ENCODE measurements around the gene TWF2. TPM values are rescaled to one million over a fixed set of nuclear protein-coding genes. Genes with fewer than 3 reads are reported as not detected.

TWF2 gene
- total and polyA plus RNA-seq, 9 donors: 14.3 to 56.3 (median 41.2) TPM

DNA sequence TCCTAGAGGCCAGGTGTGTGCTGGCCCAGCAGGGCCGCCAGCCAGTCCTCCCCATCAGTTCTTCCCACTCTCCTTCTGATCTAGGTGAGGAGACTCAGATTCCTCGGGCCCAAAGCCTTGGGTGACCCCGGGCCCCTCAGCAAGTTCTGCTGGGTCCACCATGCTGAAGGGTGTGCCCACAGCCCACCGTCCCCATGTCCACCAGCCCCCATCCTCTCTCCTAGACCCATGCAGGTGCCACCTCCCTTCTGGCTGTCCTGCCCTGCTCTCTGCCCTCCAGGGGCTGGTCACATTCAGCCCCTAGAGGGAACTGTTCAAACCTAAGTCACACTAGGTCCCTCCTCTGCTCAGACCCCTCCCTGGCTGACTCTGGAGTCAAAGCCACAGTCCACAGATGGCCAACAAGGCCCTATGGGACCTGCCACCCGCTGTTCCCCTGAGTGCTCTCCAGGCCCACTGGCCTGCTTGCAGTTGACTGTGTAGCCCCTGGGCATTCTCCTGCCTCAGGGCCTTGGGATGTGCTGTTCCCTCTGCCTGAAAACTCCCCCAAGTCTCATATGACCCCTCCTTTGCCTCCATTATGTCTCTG, 12.6 kb downstream of the TWF2 start:
- Histone ChIP-seq H3K4me3 (no peak overlapping the region), H3K27ac (no peak overlapping the region), H3K4me1 (ENCODE audit: insufficient read depth) (peaks cover 9% of the 10 kb centered on the region), H3K27me3 (no peaks in the 10 kb centered on the region), H3K9me3 (no peaks in the 10 kb centered on the region), H3K36me3 (peaks cover 2% of the 10 kb centered on the region)
- TF ChIP-seq POLR2A (IDR thresholded peaks at IDR 0.05) (no peak), EP300 (IDR thresholded peaks at IDR 0.05) (no peak)
- TF ChIP-seq, protein P1, sequence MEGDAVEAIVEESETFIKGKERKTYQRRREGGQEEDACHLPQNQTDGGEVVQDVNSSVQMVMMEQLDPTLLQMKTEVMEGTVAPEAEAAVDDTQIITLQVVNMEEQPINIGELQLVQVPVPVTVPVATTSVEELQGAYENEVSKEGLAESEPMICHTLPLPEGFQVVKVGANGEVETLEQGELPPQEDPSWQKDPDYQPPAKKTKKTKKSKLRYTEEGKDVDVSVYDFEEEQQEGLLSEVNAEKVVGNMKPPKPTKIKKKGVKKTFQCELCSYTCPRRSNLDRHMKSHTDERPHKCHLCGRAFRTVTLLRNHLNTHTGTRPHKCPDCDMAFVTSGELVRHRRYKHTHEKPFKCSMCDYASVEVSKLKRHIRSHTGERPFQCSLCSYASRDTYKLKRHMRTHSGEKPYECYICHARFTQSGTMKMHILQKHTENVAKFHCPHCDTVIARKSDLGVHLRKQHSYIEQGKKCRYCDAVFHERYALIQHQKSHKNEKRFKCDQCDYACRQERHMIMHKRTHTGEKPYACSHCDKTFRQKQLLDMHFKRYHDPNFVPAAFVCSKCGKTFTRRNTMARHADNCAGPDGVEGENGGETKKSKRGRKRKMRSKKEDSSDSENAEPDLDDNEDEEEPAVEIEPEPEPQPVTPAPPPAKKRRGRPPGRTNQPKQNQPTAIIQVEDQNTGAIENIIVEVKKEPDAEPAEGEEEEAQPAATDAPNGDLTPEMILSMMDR (IDR thresholded peaks at IDR 0.05): no peak
- no peak for DNase-seq
- 77 to 83% (median 79%) methylated on average over 5 of the region's 5 CpGs for WGBS, 3 donors
- intact Hi-C loops (cut with DNase I): loop anchor here in 1 of 4 donors (10.0 kb wide), 1 partner anchor 48 kb away; the partner anchor contains the start of gene WDR82

DNA sequence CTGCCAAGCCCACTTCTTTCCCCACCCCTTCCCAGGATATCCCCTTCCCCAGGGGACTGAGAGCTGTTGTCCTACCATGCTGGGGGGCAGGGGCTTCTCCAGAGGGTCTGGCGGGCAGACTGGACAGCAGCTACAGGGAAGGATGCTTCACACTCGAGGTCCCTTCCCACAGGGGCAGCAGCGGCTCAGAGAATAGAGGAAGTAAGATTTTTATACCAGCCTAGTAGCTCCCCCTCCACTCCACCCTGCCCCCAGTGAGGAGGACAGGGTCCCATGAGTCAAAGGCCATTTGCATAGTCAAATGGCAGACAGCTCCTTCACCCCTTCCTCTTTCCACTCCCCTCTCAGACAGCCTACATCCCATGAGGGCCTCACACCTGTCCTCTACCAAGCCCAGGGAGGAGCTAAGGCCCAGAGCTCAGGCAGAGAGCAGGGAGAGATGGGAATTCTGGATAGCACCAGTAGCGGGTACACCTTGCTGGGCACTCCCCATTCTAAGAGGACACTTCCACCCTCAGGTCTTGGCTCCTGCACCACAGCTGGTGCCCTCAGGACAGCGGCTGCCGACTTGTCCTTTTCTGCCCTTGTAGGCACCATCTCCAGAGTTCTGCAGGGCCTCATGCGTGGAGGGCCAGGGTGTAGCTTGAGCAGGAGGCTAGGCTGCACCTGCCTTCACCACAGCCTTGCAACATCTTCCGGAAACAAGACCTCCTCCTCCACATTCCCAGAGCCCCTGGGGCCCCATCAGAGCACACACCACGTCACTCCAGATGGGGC, 13.3 kb downstream of the TWF2 start, which contains the start of gene TLR9:
TLR9 (minus strand) TSS at position 194 of the 777 bp plus-strand sequence; CDS start at position 78, 116 bp downstream.
- TF ChIP-seq, protein P1 (IDR thresholded peaks at IDR 0.05): no peak
- TF ChIP-seq EP300 (IDR thresholded peaks at IDR 0.05): no peak
- no peak for TF ChIP-seq POLR2A (IDR thresholded peaks at IDR 0.05)
- Histone ChIP-seq H3K36me3 (peaks cover 2% of the 10 kb centered on the region), H3K9me3 (no peaks in the 10 kb centered on the region), H3K4me1 (ENCODE audit: insufficient read depth) (peaks cover 9% of the 10 kb centered on the region), H3K4me3 (no peak within 1 kb of the TSS), H3K27ac (no peak within 1 kb of the TSS), H3K27me3 (no peaks in the 10 kb centered on the region)
- no peak for DNase-seq
- WGBS, 3 donors: 70 to 75% (median 74%) methylated on average over 9 of the region's 9 CpGs
- intact Hi-C loops (cut with DNase I): loop anchor here in 1 of 4 donors (10.0 kb wide), 1 partner anchor 49 kb away; the partner anchor contains the start of gene WDR82

DNA sequence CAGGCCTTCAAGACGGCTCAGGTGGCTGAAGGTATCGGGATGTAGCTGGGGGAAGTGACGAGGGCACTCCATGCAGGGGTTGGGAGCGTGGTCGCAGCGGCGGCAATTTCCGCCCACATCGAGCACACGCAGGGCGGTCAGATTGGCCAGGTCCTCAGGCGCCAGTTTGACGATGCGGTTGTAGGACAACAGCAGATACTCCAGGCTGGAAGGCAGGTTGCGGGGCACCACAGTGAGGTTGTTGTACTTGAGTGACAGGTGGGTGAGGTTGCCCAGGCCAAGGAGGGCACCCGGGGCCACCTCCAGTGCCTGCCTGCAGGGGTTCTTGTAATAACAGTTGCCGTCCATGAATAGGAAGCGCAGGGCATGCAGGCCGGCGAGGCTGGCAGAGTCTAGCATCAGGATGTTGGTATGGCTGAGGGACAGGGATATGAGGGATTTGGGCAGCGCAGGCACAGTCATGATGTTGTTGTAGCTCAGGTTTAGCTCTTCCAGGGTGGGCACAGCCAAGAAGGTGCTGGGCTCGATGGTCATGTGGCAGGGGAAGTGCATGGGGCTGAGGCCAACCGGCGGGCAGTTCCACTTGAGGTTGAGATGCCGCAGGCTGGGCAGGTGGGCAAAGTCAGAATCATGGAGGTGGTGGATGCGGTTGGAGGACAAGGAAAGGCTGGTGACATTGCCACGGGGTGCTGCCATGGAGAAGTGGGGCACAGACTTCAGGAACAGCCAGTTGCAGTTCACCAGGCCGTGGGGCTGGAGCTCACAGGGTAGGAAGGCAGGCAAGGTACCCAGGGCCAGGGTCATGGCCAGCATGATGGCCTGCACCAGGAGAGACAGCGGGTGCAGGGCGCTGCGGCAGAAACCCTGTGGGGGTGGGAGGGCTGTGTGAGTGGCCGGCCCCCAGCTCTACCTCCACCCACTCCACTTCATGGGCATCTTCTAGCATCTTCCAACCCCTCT, 15.2 kb downstream of the TWF2 start:
- intact Hi-C loops (cut with DNase I): loop anchor here in 3 of 4 donors (5.0 to 10.0 kb wide), 3 partner anchors 51 to 124 kb away; partner anchors contain the start of gene WDR82 (in 1 of the 3)
- TF ChIP-seq, protein P1 (IDR thresholded peaks at IDR 0.05): no peak
- TF ChIP-seq EP300 (IDR thresholded peaks at IDR 0.05) (no peak), POLR2A (IDR thresholded peaks at IDR 0.05) (no peak)
- H3K36me3 ChIP-seq: no peaks in the 10 kb centered on the region
- WGBS, 3 donors: 92 to 94% (median 93%) methylated on average over 32 of the region's 32 CpGs
- no peak overlapping the region for H3K4me3 ChIP-seq
- DNase-seq: peak in 2 of 5 donors; percentile 21 to 30
- H3K4me1 ChIP-seq (ENCODE audit: insufficient read depth): peaks cover 9% of the 10 kb centered on the region
- H3K9me3 ChIP-seq: no peaks in the 10 kb centered on the region
- H3K27ac ChIP-seq: no peak overlapping the region
- no peaks in the 10 kb centered on the region for H3K27me3 ChIP-seq
